ENCODE measurements around the gene ALPK3. TPM values are rescaled to one million over a fixed set of nuclear protein-coding genes. Genes with fewer than 3 reads are reported as not detected.

ALPK3 gene
- total RNA-seq, 1 donor from 2014 or later: 181 TPM

GRCh38 chr15:84908564-84908963 is 91.4 kb downstream of the ALPK3 start:
- no peaks in the 10 kb centered on the region for H3K9me3 ChIP-seq (replicated peaks)
- peaks cover 72% of the 10 kb centered on the region for H3K4me1 ChIP-seq
- H3K36me3 ChIP-seq: no peaks in the 10 kb centered on the region
- H3K27ac ChIP-seq (replicated peaks): peak overlapping the region; percentile 3
- DNase-seq: no peak
- H3K27me3 ChIP-seq (ENCODE audit: low read depth): no peaks in the 10 kb centered on the region
- no peak for TF ChIP-seq CTCF (IDR thresholded peaks at IDR 0.05; ENCODE audit: borderline replicate concordance)
- no peak overlapping the region for H3K4me3 ChIP-seq
- intact Hi-C loops (cut with micrococcal nuclease): no loop called here

GRCh38 chr15:84909029-84909428 is 91.9 kb downstream of the ALPK3 start:
- H3K4me1 ChIP-seq: peaks cover 72% of the 10 kb centered on the region

GRCh38 chr15:84909782-84910181 is 92.6 kb downstream of the ALPK3 start:
- H3K4me1 ChIP-seq: peaks cover 72% of the 10 kb centered on the region
- no peak for TF ChIP-seq CTCF (IDR thresholded peaks at IDR 0.05; ENCODE audit: borderline replicate concordance)
- H3K36me3 ChIP-seq: no peaks in the 10 kb centered on the region
- no peaks in the 10 kb centered on the region for H3K27me3 ChIP-seq (ENCODE audit: low read depth)
- DNase-seq: no peak
- H3K9me3 ChIP-seq (replicated peaks): no peaks in the 10 kb centered on the region
- intact Hi-C loops (cut with micrococcal nuclease): no loop called here
- H3K27ac ChIP-seq (replicated peaks): peak overlapping the region; percentile 14
- H3K4me3 ChIP-seq: no peak overlapping the region

More at GRCh38 chr15:84909029-84909428, 91.9 kb downstream of the ALPK3 start:
- no peaks in the 10 kb centered on the region for H3K9me3 ChIP-seq (replicated peaks)
- H3K36me3 ChIP-seq: no peaks in the 10 kb centered on the region
- no peak for TF ChIP-seq CTCF (IDR thresholded peaks at IDR 0.05; ENCODE audit: borderline replicate concordance)
- no peaks in the 10 kb centered on the region for H3K27me3 ChIP-seq (ENCODE audit: low read depth)
- DNase-seq: no peak
- H3K4me3 ChIP-seq: no peak overlapping the region
- intact Hi-C loops (cut with micrococcal nuclease): no loop called here
- peak overlapping the region; percentile 3 for H3K27ac ChIP-seq (replicated peaks)

- no peaks in the 10 kb centered on the region for H3K27me3 ChIP-seq (ENCODE audit: low read depth)
- intact Hi-C loops (cut with micrococcal nuclease): no loop called here
- H3K9me3 ChIP-seq (replicated peaks): no peaks in the 10 kb centered on the region
- H3K27ac ChIP-seq (replicated peaks): peak overlapping the region; percentile 96
- TF ChIP-seq CTCF (IDR thresholded peaks at IDR 0.05; ENCODE audit: borderline replicate concordance): no peak
- H3K4me3 ChIP-seq: no peak overlapping the region
- peaks cover 75% of the 10 kb centered on the region for H3K4me1 ChIP-seq
- no peak for DNase-seq
- H3K36me3 ChIP-seq: no peaks in the 10 kb centered on the region
Observed at GRCh38 chr15:84910928-84911623, 93.9 kb downstream of the ALPK3 start.

- no peaks in the 10 kb centered on the region for H3K9me3 ChIP-seq (replicated peaks)
- no peaks in the 10 kb centered on the region for H3K27me3 ChIP-seq (ENCODE audit: low read depth)
- peaks cover 73% of the 10 kb centered on the region for H3K4me1 ChIP-seq
- no peaks in the 10 kb centered on the region for H3K36me3 ChIP-seq
- no peak for TF ChIP-seq CTCF (IDR thresholded peaks at IDR 0.05; ENCODE audit: borderline replicate concordance)
- H3K4me3 ChIP-seq: peak overlapping the region; percentile 27
- H3K27ac ChIP-seq (replicated peaks): peak overlapping the region; percentile 96
- peak; percentile 90 for DNase-seq
- intact Hi-C loops (cut with micrococcal nuclease): no loop called here
Observed at GRCh38 chr15:84911879-84912660, 94.9 kb downstream of the ALPK3 start.
